H1 (cell line): Measurements from ENCODE around the gene DYNLRB1. TPM values are rescaled to one million over a fixed set of nuclear protein-coding genes. Genes with fewer than 3 reads are reported as not detected.
A peak's percentile ranks its signal among the peaks of the same experiment; 100 is the strongest.

Experiments
- ATF2 ChIP-seq: IDR thresholded peaks from 2 replicates; pipeline ENCODE4 v1.6.1; 2012; ENCODE audit warnings: low read length, inconsistent platforms
- BACH1 ChIP-seq: IDR thresholded peaks from 2 replicates; pipeline ENCODE4 v1.6.1; 2012; ENCODE audit warnings: low read length, improper control_type of control experiment
- CHD7 ChIP-seq: fragments of 300-600 bp; sonication (generic); IDR thresholded peaks from 2 replicates; pipeline ENCODE4 v1.7.1; 2012; ENCODE audit warnings: low read length, moderate library complexity, mild to moderate bottlenecking, inconsistent platforms; ENCODE audit not compliant: insufficient replicate concordance
- FOSL1 ChIP-seq: IDR thresholded peaks from 2 replicates; pipeline ENCODE4 v1.6.1; 2011; ENCODE audit warnings: mild to moderate bottlenecking, low read depth, low read length, moderate library complexity; ENCODE audit not compliant: insufficient read depth
- GTF2F1 ChIP-seq: IDR thresholded peaks from 2 replicates; pipeline ENCODE4 v1.6.1; 2012; ENCODE audit warnings: low read depth, low read length, improper control_type of control experiment, borderline replicate concordance
- POLR2A ChIP-seq, 2 experiments: IDR thresholded peaks; 1 replicate in 1 of 2; 2 replicates in 1 of 2; pipeline ENCODE4 v1.6.1; 2011; ENCODE audit warnings: low read depth in 2 of 2, low read length in 2 of 2, mild to moderate bottlenecking in 2 of 2; ENCODE audit errors: control extremely low read depth in 1 of 2
- POLR2AphosphoS5 ChIP-seq: IDR thresholded peaks from 2 replicates; pipeline ENCODE4 v1.6.1; 2011; ENCODE audit warnings: low read depth, low read length
- SIN3A ChIP-seq, 2 experiments: IDR thresholded peaks in 1 of 2; conservative IDR thresholded peaks in 1 of 2; 2 replicates each; pipeline ENCODE4 v1.6.1; 2011 to 2012; ENCODE audit warnings: low read length in 2 of 2, improper control_type of control experiment in 1 of 2, low read depth in 1 of 2, mild to moderate bottlenecking in 1 of 2
- YY1 ChIP-seq: IDR thresholded peaks from 2 replicates; pipeline ENCODE4 v1.6.1; 2011; ENCODE audit warnings: low read depth, mild to moderate bottlenecking, low read length
- polyA plus RNA-seq, 7 experiments: library from polyadenylated mRNA; depleted of rRNA in 3 of 7; stranded (reverse) in 5 of 7; unstranded in 2 of 7; fragments of >200 nt in 5 of 7; fragments of 200-250 nt in 2 of 7; gene quantifications; 1 replicate in 5 of 7; 2 replicates in 1 of 7; 4 replicates in 1 of 7; pipeline versions ENCODE4 v1.2.1 to v1.2.3, GENCODE V29; 2011 to 2013; ENCODE audit warnings: missing spikeins in 2 of 7, mixed read lengths in 2 of 7
- total RNA-seq: library from RNA; stranded (reverse); fragmentation: NEBNext Ultra II Directional; extraction: Animal tissue kit (Norgen Biotek cat#: 25700); gene quantifications from 2 replicates; pipeline ENCODE4 v1.2.1, GENCODE V29; 2021

The DYNLRB1 gene
- total and polyA plus RNA-seq, 2 of the 8 experiments (the other 6 are each of a cell fraction or from before 2014, with no cell fraction given): 109 to 214 TPM

- no peak for TF ChIP-seq CHD7
- no peak for TF ChIP-seq FOSL1
- TF ChIP-seq POLR2AphosphoS5: peak; percentile 71
- TF ChIP-seq BACH1: no peak
- no peak for TF ChIP-seq GTF2F1
- TF ChIP-seq SIN3A (conservative IDR thresholded peaks at IDR 0.05 in 1 of 2, IDR thresholded peaks at IDR 0.05 in 1 of 2; ENCODE audit: low read depth in 1 of 2, low read length in 2 of 2): peak; percentile 85 to 92; a peak in 2 of 4 replicates
- no peak for TF ChIP-seq YY1
- TF ChIP-seq ATF2: no peak
- TF ChIP-seq POLR2A (IDR thresholded peaks at IDR 0.05; ENCODE audit: control extremely low read depth in 1 of 2, low read depth in 2 of 2, low read length in 2 of 2): peak in 1 of 2 experiments; percentile 52; a peak in 2 of 3 replicates
Observed at GRCh38 chr20:34549291-34549928, 33.2 kb downstream of the DYNLRB1 start (continued).
